Kidney (tissue), 14 donors: ENCODE measurements around the gene SLC39A3. TPM values are rescaled to one million over a fixed set of nuclear protein-coding genes. Genes with fewer than 3 reads are reported as not detected.

Experiments used
- DNase-seq, 5 donors: peaks; one replicate each; pipeline ENCODE4 v3.0.0-alpha.2; 2013 to 2020
- FAIRE-seq: peaks from 2 replicates; lab custom pipeline; 2012; peaks lifted over from hg19 to GRCh38; lab: Jason Lieb, UNC
- H3K27ac ChIP-seq, 2 donors: one replicate each; pipeline ENCODE4 v1.7.0; 2013; ENCODE audit warnings: low read depth in 2 of 2, low read length in 2 of 2, inconsistent platforms in 1 of 2
- H3K27me3 ChIP-seq: one replicate; pipeline ENCODE4 v1.7.1; 2013; ENCODE audit warnings: low read length, inconsistent platforms; ENCODE audit not compliant: control insufficient read depth, insufficient read depth
- H3K36me3 ChIP-seq, 3 donors: one replicate each; pipeline versions ENCODE4 v1.7.0 to v1.7.1; 2013; ENCODE audit warnings: low read length in 3 of 3, control low read depth in 1 of 3, inconsistent platforms in 1 of 3; ENCODE audit not compliant: insufficient read depth in 3 of 3, control insufficient read depth in 2 of 3
- H3K4me1 ChIP-seq, 3 donors: one replicate each; pipeline versions ENCODE4 v1.7.0 to v1.7.1; 2013; ENCODE audit warnings: low read length in 3 of 3, inconsistent platforms in 1 of 3, low read depth in 1 of 3; ENCODE audit not compliant: control insufficient read depth in 2 of 3, insufficient read depth in 2 of 3
- H3K4me3 ChIP-seq, 3 donors: one replicate each; pipeline versions ENCODE4 v1.7.0 to v1.8.1; 2013; ENCODE audit warnings: low read length in 3 of 3, control low read depth in 1 of 3, inconsistent platforms in 1 of 3
- H3K9ac ChIP-seq, 3 donors: one replicate each; pipeline versions ENCODE4 v1.7.0 to v1.7.1; 2013; ENCODE audit warnings: low read length in 3 of 3, control low read depth in 1 of 3, inconsistent platforms in 1 of 3
- H3K9me3 ChIP-seq, 3 donors: one replicate each; pipeline versions ENCODE4 v1.7.0 to v1.7.1; 2013; ENCODE audit warnings: low read length in 3 of 3, control low read depth in 1 of 3, inconsistent platforms in 1 of 3; ENCODE audit not compliant: control insufficient read depth in 2 of 3, insufficient read depth in 1 of 3
- intact Hi-C: fragments of 100-400 bp; cut with DNase I; formaldehyde crosslinking; loops from one replicate; pipeline ENCODE4 v1.11.1; 2022
- polyA plus RNA-seq: library from polyadenylated mRNA; stranded (reverse); fragments of 350-450 nt; fragmentation: Illumina TruSeq; extraction: RNeasy Lipid Tissue Mini Kit (QIAGEN cat#74804); gene quantifications from one replicate; pipeline ENCODE4 v1.2.3, GENCODE V29; 2014; ENCODE audit warnings: low read depth, low replicate concordance; ENCODE audit not compliant: insufficient read depth
- total RNA-seq: library from RNA; stranded (reverse); fragmentation: NEBNext Ultra II Directional; extraction: Animal tissue kit (Norgen Biotek cat#: 25700); gene quantifications from one replicate; pipeline ENCODE4 v1.2.1, GENCODE V29; 2021
- TF ChIP-seq, protein P1 (sequence below): IDR thresholded peaks from 3 replicates; pipeline ENCODE4 v1.5.1; 2012; ENCODE audit warnings: mild to moderate bottlenecking, moderate library complexity, borderline replicate concordance; ENCODE audit not compliant: insufficient read depth; ENCODE audit errors: extremely low read depth
- donor health status: control.
- donor health status: control.
- donor health status: control.
- donor health status: control.
- donor health status: control.
- donor health status: DM: yes; HTN: yes; CAD: no.
- donor health status: Normal renal cell carcinoma (clear cell type).

SLC39A3 gene
- total and polyA plus RNA-seq, 2 donors from 2014 or later = 31.1 to 38.0 TPM

DNA sequence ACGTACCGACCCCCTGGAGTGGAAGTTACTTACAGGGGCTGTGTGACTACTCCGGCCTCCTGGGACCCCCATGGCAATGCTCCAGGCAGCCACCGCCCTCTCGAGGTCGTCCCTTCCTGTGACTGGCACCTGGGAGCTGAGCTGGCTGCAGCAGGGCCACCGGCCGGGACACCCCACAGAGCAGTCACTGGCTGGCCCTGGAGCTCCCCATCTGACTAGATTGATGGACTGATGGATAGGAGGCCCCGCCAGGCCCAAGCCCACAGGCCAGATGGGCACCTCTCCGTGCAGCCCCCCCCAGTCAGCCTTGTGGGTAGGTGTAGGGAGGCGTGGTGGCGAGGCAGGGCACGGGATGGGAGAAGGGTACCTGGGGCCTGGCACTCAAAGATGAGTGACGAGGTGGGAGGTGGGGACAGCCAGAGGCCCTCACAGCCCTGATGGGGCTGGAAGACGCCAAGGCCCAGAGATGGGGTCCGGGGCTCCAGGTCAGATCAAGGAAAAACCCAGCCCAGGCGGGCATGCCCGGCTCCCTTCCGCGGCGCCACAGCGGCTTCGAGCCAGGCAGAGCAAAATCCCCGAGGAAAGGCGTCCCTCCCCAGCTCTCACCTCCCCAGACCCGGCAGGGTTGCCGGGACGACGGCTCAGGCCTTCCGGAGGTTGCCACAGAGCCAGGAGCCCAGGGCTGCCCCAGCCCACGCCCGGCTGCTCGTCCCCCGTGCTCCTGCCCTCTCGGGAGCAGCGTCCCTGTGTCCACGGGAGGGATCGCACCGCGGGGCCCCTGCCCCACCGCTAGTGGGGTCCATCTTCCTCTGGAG, 8.4 kb downstream of the SLC39A3 start:
- peaks cover 0 to 6% (median 2%) of the 10 kb centered on the region in 3 donors for H3K36me3 ChIP-seq
- no peaks in the 10 kb centered on the region for H3K4me1 ChIP-seq
- no peak for FAIRE-seq
- DNase-seq = no peak
- no peaks in the 10 kb centered on the region for H3K27me3 ChIP-seq
- intact Hi-C loops = no loop called here
- H3K9ac ChIP-seq = no peak overlapping the region
- no peaks in the 10 kb centered on the region for H3K9me3 ChIP-seq
- TF ChIP-seq, protein P1, sequence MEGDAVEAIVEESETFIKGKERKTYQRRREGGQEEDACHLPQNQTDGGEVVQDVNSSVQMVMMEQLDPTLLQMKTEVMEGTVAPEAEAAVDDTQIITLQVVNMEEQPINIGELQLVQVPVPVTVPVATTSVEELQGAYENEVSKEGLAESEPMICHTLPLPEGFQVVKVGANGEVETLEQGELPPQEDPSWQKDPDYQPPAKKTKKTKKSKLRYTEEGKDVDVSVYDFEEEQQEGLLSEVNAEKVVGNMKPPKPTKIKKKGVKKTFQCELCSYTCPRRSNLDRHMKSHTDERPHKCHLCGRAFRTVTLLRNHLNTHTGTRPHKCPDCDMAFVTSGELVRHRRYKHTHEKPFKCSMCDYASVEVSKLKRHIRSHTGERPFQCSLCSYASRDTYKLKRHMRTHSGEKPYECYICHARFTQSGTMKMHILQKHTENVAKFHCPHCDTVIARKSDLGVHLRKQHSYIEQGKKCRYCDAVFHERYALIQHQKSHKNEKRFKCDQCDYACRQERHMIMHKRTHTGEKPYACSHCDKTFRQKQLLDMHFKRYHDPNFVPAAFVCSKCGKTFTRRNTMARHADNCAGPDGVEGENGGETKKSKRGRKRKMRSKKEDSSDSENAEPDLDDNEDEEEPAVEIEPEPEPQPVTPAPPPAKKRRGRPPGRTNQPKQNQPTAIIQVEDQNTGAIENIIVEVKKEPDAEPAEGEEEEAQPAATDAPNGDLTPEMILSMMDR = no peak
- H3K4me3 ChIP-seq = no peak overlapping the region
- H3K27ac ChIP-seq = no peak overlapping the region

GRCh38 chr19:2729943-2730818, 9.6 kb downstream of the SLC39A3 start:
- Histone ChIP-seq H3K36me3 (peaks cover 0 to 3% (median 2%) of the 10 kb centered on the region in 3 donors), H3K27ac (no peak overlapping the region), H3K27me3 (no peaks in the 10 kb centered on the region), H3K9ac (no peak overlapping the region), H3K4me1 (no peaks in the 10 kb centered on the region), H3K4me3 (no peak overlapping the region), H3K9me3 (no peaks in the 10 kb centered on the region)
- DNase-seq = no peak
- TF ChIP-seq, protein P1 = no peak
- intact Hi-C loops = no loop called here
- no peak for FAIRE-seq

DNA sequence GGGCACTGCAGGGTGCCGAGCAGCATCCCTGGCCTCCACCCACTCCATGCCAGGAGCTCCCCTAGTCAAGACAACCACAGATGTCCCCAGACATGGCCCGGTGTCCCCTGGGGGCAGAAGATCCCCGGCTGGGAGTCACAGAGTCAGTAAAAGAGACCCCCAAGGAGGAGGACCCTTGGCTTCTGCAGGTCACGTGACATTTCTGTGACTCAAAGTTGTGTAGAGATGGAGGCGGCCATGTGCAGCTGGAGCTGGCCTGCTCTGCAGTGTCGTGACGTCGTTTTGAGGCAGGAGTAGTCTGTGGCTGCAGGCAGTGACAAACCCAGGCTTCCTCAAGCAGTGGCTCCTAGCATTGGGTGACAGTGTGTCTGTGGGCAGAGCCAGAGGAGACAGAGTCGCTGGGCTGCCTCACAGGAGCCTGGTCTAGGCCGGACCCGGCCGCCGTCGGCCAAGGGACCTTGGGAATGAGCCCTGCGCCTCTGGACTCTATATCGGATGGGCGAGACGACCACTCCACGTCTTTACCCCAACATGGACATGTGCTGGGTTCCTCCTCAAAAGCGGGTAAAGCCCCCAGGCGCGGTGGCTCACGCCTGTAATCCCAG, 10.9 kb downstream of the SLC39A3 start:
- Histone ChIP-seq H3K9ac (no peak overlapping the region), H3K27ac (no peak overlapping the region), H3K36me3 (no peaks in the 10 kb centered on the region), H3K4me3 (no peak overlapping the region), H3K9me3 (no peaks in the 10 kb centered on the region), H3K27me3 (no peaks in the 10 kb centered on the region), H3K4me1 (peaks cover 0 to 1% (median 0%) of the 10 kb centered on the region in 3 donors)
- DNase-seq = no peak
- TF ChIP-seq, protein P1 = no peak
- intact Hi-C loops = no loop called here
- no peak for FAIRE-seq
